IPS DF 6.9 (cell line): ENCODE results near the gene TRIM44.

Source experiments
- DNase-seq: peaks from one replicate; pipeline ENCODE4 v3.0.0-alpha.2; 2013; ENCODE audit warnings: low read depth, low spot score
- H3K27ac ChIP-seq: one replicate; pipeline ENCODE4 v1.5.1; 2013; ENCODE audit warnings: low read length, control low read depth
- H3K27me3 ChIP-seq: 2 replicates; pipeline ENCODE4 v1.6.1; 2013; ENCODE audit warnings: mild to moderate bottlenecking, low read length; ENCODE audit not compliant: control insufficient read depth, insufficient read depth
- H3K36me3 ChIP-seq: 2 replicates; pipeline ENCODE4 v1.6.1; 2013; ENCODE audit warnings: low read length; ENCODE audit not compliant: control insufficient read depth, insufficient read depth
- H3K4me1 ChIP-seq: 2 replicates; pipeline ENCODE4 v1.6.1; 2013; ENCODE audit warnings: low read length; ENCODE audit not compliant: control insufficient read depth, insufficient read depth
- H3K4me3 ChIP-seq: 2 replicates; pipeline ENCODE4 v1.5.1; 2013; ENCODE audit warnings: mild to moderate bottlenecking, low read length
- H3K9me3 ChIP-seq: 2 replicates; pipeline ENCODE4 v1.6.1; 2013; ENCODE audit warnings: low read length, inconsistent platforms; ENCODE audit not compliant: control insufficient read depth, insufficient read depth
- WGBS: extraction: QIAGEN DNeasy Blood & Tissue Kit; methylation state at CpG from one replicate; pipeline ENCODE4 v1.1.7; 2013; ENCODE audit warnings: mixed read lengths, missing lambda C conversion rate; ENCODE audit not compliant: insufficient read length, insufficient coverage; 5-methylcytosine and 5-hydroxymethylcytosine counted together

Gene TRIM44

DNA sequence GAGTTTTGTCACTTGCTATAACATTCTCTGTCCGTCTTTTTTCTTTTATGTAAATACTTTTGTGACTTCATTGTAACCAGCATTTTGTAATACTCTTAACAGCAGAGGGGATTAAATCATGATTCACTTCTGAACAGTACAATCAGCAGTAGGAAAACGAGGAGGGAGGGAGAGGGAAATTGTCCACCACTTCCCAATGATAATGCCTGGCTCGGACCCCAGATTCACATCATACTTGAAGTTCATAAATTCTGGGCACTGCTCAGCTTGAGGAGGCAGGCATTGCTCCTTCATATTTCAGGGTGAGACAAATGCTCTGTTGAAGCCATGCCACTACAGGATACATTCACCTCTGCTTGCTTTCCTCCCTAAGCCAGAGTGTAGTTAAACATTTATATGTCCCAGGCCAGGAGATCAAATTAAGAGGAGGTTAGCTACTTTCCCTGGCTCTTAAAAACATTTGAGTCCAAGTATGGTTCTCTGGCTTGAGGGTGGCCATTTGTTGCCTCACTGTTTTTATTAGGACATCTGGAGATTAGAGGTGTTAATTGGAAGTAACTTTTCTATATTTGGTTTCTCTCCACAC, 152.2 kb downstream of the TRIM44 start:
- Histone ChIP-seq H3K9me3 (no peaks in the 10 kb centered on the region), H3K27me3 (no peaks in the 10 kb centered on the region; the same call in 1 of the 2 replicates), H3K27ac (no peak overlapping the region), H3K4me3 (no peak overlapping the region), H3K4me1 (no peaks in the 10 kb centered on the region), H3K36me3 (no peaks in the 10 kb centered on the region)
- no peak for DNase-seq
- WGBS = no CpG with 5 or more reads among the region's 3 CpGs

DNA sequence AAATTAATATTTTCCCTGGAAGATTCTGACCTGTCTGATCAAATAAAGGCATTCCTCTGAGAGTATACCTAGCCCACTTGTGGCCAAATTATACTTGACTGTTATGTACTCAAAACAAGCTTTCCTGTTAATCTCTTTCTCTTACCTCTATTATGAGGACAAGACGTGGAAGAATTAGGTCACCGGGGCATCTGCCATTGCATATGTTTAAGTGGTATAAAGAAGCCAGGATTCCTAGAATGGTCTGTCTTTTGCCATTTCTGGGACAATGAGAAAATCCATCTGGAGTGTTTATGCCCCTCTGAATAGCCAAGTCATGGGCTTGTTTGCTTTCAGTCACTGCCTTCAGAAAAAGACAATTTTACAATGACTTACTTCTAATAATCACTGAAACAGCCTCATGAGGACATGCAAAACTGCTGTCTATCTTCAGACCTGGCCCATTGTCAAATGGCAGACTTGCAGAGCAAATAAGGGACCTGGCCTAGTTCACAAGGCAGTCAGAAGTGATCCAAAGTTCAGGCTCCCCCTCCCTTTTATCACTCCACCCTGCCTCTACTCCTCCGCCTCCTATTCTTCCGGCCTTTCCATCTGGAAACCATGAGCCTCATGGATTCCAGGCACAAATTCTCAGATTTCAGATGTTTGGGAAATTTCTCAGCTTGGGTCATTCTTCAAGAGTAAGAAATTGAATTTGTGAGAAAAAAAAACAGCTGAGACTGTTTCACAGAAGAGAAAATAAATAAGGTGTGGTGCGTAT, 153.2 kb downstream of the TRIM44 start:
- H3K4me1 ChIP-seq = no peaks in the 10 kb centered on the region
- no peaks in the 10 kb centered on the region; the same call in 1 of the 2 replicates for H3K27me3 ChIP-seq
- no peak overlapping the region for H3K27ac ChIP-seq
- DNase-seq = no peak
- no peaks in the 10 kb centered on the region for H3K9me3 ChIP-seq
- no CpG with 5 or more reads among the region's 5 CpGs for WGBS
- H3K4me3 ChIP-seq = no peak overlapping the region
- no peaks in the 10 kb centered on the region for H3K36me3 ChIP-seq

DNA sequence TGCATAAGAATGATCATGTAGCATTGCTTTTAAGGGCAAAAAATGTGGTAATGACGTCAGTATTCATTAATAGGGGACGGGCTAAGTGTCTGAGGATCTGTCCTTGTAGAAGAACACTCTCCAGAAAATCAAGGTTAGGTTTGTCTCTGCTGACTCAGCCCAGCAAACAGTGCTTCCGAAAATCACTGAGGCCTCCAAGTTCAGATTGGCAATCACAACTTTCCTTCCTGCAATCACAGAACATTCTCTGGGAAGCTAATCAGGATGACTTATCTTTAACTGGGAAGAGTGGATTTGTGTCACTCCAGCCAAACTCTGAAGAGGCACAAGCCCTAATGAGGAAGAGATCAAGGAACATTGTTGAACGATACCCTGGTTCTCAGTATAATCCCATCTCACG, 158.0 kb downstream of the TRIM44 start:
- Histone ChIP-seq H3K4me3 (no peak overlapping the region), H3K27me3 (no peaks in the 10 kb centered on the region), H3K36me3 (no peaks in the 10 kb centered on the region), H3K27ac (no peak overlapping the region), H3K4me1 (no peaks in the 10 kb centered on the region), H3K9me3 (no peaks in the 10 kb centered on the region)
- no CpG with 5 or more reads among the region's 5 CpGs for WGBS
- no peak for DNase-seq

DNA sequence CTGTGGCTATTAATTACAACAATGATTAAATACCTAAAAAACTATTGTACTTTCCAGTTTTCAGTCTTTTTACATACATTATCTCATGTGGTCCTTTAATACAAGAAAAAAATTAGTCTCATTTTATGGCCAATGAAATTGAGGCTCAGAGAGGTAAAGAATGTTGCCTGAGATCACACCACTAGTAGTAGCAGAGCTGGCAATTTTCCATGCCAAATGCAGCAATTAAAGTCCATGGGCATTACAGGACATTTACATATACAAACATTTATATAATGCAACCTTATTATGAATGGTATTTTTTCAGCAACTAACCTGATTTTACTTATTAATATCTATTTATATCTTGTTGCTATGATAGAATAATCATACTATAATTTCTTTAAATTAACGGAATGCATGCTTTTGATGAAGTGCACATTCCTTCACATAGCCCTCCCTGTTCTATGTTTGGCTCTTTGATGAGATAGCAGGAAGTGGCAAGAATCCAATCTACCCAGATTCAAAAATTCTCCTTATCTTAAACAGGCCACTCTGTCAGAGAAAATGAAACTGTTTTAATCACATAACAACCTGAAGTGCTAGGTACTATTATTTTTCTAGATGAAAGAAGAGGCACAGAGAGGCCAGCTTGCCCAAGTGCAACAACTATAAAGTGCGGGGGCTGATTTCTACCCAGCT, 160.4 kb downstream of the TRIM44 start:
- WGBS = no CpG with 5 or more reads among the region's 2 CpGs
- Histone ChIP-seq H3K27me3 (no peaks in the 10 kb centered on the region), H3K4me3 (no peak overlapping the region), H3K4me1 (no peaks in the 10 kb centered on the region), H3K36me3 (no peaks in the 10 kb centered on the region), H3K27ac (no peak overlapping the region), H3K9me3 (no peaks in the 10 kb centered on the region)
- no peak for DNase-seq

DNA sequence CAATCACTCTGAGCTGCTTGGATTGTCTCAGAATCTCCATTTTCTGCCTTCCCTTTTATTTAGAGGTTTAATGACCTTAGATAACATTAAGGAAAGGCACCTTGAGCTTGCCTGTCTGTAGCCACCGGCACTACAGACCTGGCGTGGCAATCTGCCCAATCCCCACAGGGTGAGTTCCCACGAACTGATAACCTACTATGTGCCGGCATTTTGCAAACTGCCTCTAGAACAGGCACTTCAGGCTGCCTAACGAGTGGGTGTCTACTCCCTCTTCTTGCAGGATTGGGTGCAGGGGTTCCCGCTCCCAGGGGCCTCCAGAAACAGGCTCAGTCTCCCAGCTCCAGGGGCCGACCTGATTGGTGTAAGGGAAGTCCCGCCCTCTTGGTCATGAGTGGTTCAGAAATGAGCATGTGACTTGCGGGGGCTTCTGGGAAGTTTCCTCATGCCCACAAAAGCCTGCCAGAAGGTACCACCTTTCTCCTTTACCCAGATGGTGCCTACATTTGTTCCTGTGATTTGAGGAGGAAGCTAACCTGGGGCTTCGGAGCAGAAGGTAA, 161.2 kb downstream of the TRIM44 start:
- Histone ChIP-seq H3K27ac (no peak overlapping the region), H3K9me3 (no peaks in the 10 kb centered on the region), H3K4me3 (no peak overlapping the region), H3K27me3 (no peaks in the 10 kb centered on the region), H3K36me3 (no peaks in the 10 kb centered on the region), H3K4me1 (no peaks in the 10 kb centered on the region)
- DNase-seq = no peak
- WGBS = no CpG with 5 or more reads among the region's 10 CpGs

DNA sequence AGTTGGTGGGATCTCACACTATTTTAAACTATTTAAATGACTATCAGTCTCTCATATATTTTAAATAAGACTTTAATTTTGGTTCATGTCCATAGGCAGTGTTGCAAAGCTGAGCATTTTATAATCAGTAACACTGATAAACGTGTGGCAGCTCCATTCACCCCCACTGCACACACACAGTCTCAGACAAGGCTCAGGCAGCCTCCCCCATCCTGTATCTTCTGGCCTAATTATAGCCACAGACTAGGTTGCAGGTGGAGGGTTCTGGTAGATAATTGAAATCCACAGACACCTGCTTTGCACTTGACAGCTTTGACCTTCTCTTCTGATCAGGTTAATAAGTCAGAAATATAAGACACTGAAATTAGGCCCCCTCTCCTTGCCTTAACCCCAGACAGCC, 162.8 kb downstream of the TRIM44 start:
- no CpG with 5 or more reads among the region's 1 CpG for WGBS

DNA sequence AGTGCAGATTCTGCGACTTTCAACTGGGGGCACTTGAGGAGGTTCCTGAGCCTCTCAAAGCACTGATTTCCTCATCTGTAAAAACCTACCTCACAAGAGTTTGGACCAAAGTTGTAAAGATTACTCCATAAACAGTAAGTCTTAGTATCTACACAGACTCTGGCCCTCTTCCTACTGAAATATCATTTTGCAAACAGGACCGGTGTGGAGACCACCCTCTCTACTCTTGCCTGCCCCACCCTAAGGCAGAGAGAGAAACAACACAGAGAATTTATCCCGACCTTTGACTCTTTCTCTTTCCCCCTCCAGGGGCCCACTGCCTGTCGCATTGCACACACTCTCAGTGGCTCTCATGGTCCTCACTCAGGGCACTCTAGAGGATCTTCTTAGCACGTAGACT, 163.4 kb downstream of the TRIM44 start:
- Histone ChIP-seq H3K4me1 (no peaks in the 10 kb centered on the region), H3K4me3 (no peak overlapping the region), H3K27me3 (no peaks in the 10 kb centered on the region), H3K36me3 (no peaks in the 10 kb centered on the region), H3K9me3 (no peaks in the 10 kb centered on the region), H3K27ac (no peak overlapping the region)
- no peak for DNase-seq
- WGBS = no CpG with 5 or more reads among the region's 5 CpGs

More for the DNA sequence above, 162.8 kb downstream of the TRIM44 start:
- Histone ChIP-seq H3K4me3 (no peak overlapping the region), H3K9me3 (no peaks in the 10 kb centered on the region), H3K4me1 (no peaks in the 10 kb centered on the region), H3K27me3 (no peaks in the 10 kb centered on the region), H3K27ac (no peak overlapping the region), H3K36me3 (no peaks in the 10 kb centered on the region)
- no peak for DNase-seq

DNA sequence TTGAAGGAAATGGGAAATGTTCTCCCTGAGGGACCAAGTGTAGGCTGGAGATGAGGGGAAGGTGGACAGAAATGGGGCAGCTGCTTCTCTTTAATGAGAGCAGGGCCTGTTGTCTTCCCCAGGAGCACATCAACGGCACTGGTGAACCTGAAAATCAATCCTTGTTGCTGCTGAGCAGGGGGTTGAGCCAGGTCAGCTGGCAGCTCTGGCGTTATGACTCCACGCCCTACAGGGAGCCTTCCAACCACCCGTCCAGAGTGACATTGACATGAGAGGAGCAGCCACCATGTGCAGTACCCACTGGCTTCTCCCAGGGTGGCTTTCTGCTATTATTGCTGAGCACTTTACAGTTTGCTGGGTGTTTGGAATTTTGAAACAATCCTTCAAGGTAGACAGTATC, 164.4 kb downstream of the TRIM44 start:
- Histone ChIP-seq H3K27ac (no peak overlapping the region), H3K36me3 (no peaks in the 10 kb centered on the region), H3K4me3 (no peak overlapping the region), H3K9me3 (no peaks in the 10 kb centered on the region), H3K4me1 (no peaks in the 10 kb centered on the region), H3K27me3 (no peaks in the 10 kb centered on the region)
- no peak for DNase-seq
- no CpG with 5 or more reads among the region's 4 CpGs for WGBS

DNA sequence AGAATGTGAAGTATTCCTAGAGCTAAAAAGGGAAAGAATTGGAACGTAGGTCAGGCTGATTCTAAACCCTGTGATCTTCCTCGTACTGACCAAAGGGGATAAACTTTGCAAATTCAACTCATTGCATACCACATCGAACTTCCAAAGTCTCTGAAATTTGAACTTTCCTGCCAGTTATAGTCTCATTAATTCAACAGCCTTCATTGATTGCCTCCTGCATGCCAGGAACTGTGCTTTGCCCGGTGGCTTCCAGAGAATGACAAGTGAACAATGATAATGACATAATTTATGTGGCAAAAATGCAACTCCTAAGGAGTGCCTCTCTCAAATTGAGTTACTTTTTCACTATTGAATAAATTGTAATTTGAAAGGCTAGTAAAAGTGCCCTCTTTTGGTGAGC, 173.6 kb downstream of the TRIM44 start:
- Histone ChIP-seq H3K27me3 (no peaks in the 10 kb centered on the region), H3K27ac (no peak overlapping the region), H3K9me3 (no peaks in the 10 kb centered on the region), H3K4me3 (no peak overlapping the region), H3K36me3 (no peaks in the 10 kb centered on the region), H3K4me1 (no peaks in the 10 kb centered on the region)
- DNase-seq = no peak
- no CpG with 5 or more reads among the region's 4 CpGs for WGBS

DNA sequence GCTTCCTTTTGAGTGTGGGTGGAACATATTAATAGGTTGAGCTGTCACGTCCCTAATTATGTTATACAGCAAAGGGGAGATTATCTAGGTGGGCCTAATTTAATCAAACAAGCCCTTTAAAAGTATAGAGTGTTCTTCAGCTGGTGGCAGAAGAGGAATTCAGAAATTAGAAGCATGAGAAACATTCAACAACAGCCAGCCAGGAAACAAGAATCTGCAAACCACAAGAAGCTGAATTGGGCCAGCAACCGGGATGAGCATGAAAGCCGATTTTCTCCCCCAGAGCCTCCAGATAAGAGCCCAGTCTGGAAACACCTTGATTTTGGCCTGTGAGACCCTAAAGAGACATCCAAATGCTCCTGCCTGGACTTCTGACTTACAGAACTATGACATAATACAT, 175.5 kb downstream of the TRIM44 start:
- H3K36me3 ChIP-seq = no peaks in the 10 kb centered on the region
- no peak overlapping the region for H3K4me3 ChIP-seq
- no peaks in the 10 kb centered on the region for H3K9me3 ChIP-seq
- no CpG with 5 or more reads among the region's 3 CpGs for WGBS
- H3K27me3 ChIP-seq = no peaks in the 10 kb centered on the region
- no peaks in the 10 kb centered on the region for H3K4me1 ChIP-seq
- no peak for DNase-seq
- no peak overlapping the region for H3K27ac ChIP-seq
